ENCODE data around the gene ZBTB7C.
A peak's percentile ranks its signal among the peaks of the same experiment; 100 is the strongest.

ZBTB7C gene

GRCh38 chr18:48417985-48418384 lies 8.8 kb upstream of the ZBTB7C start:
- peak; percentile 76 to 84 for DNase-seq

GRCh38 chr18:48413342-48413741 lies 4.2 kb upstream of the ZBTB7C start:
- peak; percentile 42 to 61 for DNase-seq

GRCh38 chr18:48412339-48412929 lies 3.3 kb upstream of the ZBTB7C start:
- peak in 1 of 2 donors; percentile 59 for DNase-seq

- peak; percentile 86 to 92 for DNase-seq
Observed at GRCh38 chr18:48410095-48410920, 1.1 kb upstream of the ZBTB7C start.

- DNase-seq, result no peak
Observed at GRCh38 chr18:48409591-48410094, 460 bp upstream of the ZBTB7C start.

- no peak for DNase-seq
Observed at GRCh38 chr18:48408111-48408726, 964 bp downstream of the ZBTB7C start.

- no peak for DNase-seq
Observed at GRCh38 chr18:48407358-48407757, 1.8 kb downstream of the ZBTB7C start.

- no peak for DNase-seq
Observed at GRCh38 chr18:48405978-48406377, 3.2 kb downstream of the ZBTB7C start.

GRCh38 chr18:48404716-48405507 lies 4.3 kb downstream of the ZBTB7C start:
- DNase-seq, result no peak

GRCh38 chr18:48402953-48403352 lies 6.2 kb downstream of the ZBTB7C start:
- no peak for DNase-seq

GRCh38 chr18:48399303-48400075 lies 9.7 kb downstream of the ZBTB7C start:
- no peak for DNase-seq

GRCh38 chr18:48398074-48398473 lies 11.1 kb downstream of the ZBTB7C start:
- DNase-seq, result no peak

- no peak for DNase-seq
Observed at GRCh38 chr18:48397021-48397420, 12.2 kb downstream of the ZBTB7C start.

GRCh38 chr18:48396561-48396960 lies 12.6 kb downstream of the ZBTB7C start:
- DNase-seq, result no peak

GRCh38 chr18:48395646-48396045 lies 13.5 kb downstream of the ZBTB7C start:
- no peak for DNase-seq

GRCh38 chr18:48394176-48394575 lies 15.0 kb downstream of the ZBTB7C start:
- DNase-seq, result no peak

GRCh38 chr18:48393776-48394175 lies 15.4 kb downstream of the ZBTB7C start:
- no peak for DNase-seq

GRCh38 chr18:48393170-48393569 lies 16.0 kb downstream of the ZBTB7C start:
- no peak for DNase-seq

GRCh38 chr18:48392268-48392667 lies 16.9 kb downstream of the ZBTB7C start:
- DNase-seq, result no peak

GRCh38 chr18:48391868-48392267 lies 17.3 kb downstream of the ZBTB7C start:
- DNase-seq, result no peak

- no peak for DNase-seq
Observed at GRCh38 chr18:48390641-48391040, 18.5 kb downstream of the ZBTB7C start.

GRCh38 chr18:48388478-48388877 lies 20.7 kb downstream of the ZBTB7C start:
- no peak for DNase-seq

Data from inflammatory macrophage treated with lipopolysaccharide for 1 hour (primary cell).